Neural cell (in vitro differentiated cells): Measurements from ENCODE around the gene NOP9.

Experiments
- CTCF ChIP-seq: fragments of 450-650 bp; IDR thresholded peaks from 2 replicates; pipeline ENCODE4 v1.5.1; 2014; ENCODE audit warnings: antibody characterized with exemption, mild to moderate bottlenecking, moderate library complexity; ENCODE audit not compliant: poor library complexity, severe bottlenecking
- EZH2 ChIP-seq: fragments of 200-600, 300-800 bp; shearing (Covaris generic), sonication (generic); IDR thresholded peaks from 2 replicates; pipeline ENCODE4 v1.6.1; 2014; ENCODE audit warnings: antibody characterized with exemption, low read length, borderline replicate concordance, mild to moderate bottlenecking; ENCODE audit not compliant: insufficient read depth, poor library complexity, severe bottlenecking
- POLR2AphosphoS5 ChIP-seq: IDR thresholded peaks from 2 replicates; pipeline ENCODE4 v1.6.1; 2012
- SMC3 ChIP-seq: fragments of 450-650 bp; conservative IDR thresholded peaks from 2 replicates; pipeline ENCODE4 v1.6.1; 2014; ENCODE audit warnings: antibody characterized with exemption, mild to moderate bottlenecking, moderate library complexity; ENCODE audit not compliant: poor library complexity
- TAF1 ChIP-seq: IDR thresholded peaks from 2 replicates; pipeline ENCODE4 v1.6.1; 2012; ENCODE audit warnings: low read depth

DNA sequence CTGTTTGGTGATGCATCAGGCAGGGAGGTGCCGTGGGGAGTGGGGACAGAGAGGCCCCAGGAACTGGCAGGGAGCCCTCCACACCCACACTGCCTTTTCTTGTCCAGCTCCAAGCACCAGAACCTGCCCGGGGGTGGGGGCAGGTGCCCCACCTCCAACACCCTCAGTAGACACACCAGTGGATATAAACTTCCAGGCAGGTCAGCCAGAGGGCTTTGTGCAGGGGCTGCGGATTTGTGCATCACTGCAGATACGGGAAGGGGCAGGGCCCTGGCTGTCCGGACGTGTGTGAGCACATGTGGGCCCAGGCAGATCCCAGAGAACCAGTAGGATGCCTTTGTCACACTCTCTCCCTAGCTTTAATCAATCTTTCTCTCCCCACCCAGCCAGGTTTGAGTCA lies 35.4 kb upstream of the NOP9 start:
- no peak for TF ChIP-seq POLR2AphosphoS5
- no peak for TF ChIP-seq CTCF
- TF ChIP-seq SMC3, result no peak
- no peak for TF ChIP-seq TAF1
- TF ChIP-seq EZH2, result no peak
